Measurements from ENCODE around the gene KBTBD12. TPM values are rescaled to one million over a fixed set of nuclear protein-coding genes. Genes with fewer than 3 reads are reported as not detected.

KBTBD12 gene, protein sequence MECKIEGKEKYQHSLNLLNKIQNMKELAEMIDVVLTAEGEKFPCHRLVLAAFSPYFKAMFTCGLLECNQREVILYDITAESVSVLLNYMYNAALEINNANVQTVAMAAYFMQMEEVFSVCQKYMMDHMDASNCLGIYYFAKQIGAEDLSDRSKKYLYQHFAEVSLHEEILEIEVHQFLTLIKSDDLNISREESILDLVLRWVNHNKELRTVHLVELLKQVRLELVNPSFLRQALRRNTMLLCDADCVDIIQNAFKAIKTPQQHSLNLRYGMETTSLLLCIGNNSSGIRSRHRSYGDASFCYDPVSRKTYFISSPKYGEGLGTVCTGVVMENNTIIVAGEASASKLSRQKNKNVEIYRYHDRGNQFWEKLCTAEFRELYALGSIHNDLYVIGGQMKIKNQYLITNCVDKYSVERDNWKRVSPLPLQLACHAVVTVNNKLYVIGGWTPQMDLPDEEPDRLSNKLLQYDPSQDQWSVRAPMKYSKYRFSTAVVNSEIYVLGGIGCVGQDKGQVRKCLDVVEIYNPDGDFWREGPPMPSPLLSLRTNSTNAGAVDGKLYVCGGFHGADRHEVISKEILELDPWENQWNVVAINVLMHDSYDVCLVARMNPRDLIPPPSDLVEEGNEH
- 10 to 100 TPM; 24.3 to 47.1 (median 31.9) TPM for total RNA-seq
- 10 to 100 TPM; 13.2 to 13.7 TPM for polyA plus RNA-seq
- long read RNA-seq, donor 1, full-length matches to known transcripts = 17 of 53 reads
- long read RNA-seq, donor 1, partial matches to known transcripts = 2 of 53 reads
- long read RNA-seq, donor 1, other reads (novel, unspliced or antisense) = 34 of 53 reads
- long read RNA-seq, donor 2, full-length matches to known transcripts = 21 of 55 reads
- long read RNA-seq, donor 2, partial matches to known transcripts = 18 of 55 reads
- long read RNA-seq, donor 2, other reads (novel, unspliced or antisense) = 16 of 55 reads
- long read RNA-seq, donor 3, full-length matches to known transcripts = 23 of 65 reads
- long read RNA-seq, donor 3, partial matches to known transcripts = 27 of 65 reads
- long read RNA-seq, donor 3, other reads (novel, unspliced or antisense) = 15 of 65 reads

DNA sequence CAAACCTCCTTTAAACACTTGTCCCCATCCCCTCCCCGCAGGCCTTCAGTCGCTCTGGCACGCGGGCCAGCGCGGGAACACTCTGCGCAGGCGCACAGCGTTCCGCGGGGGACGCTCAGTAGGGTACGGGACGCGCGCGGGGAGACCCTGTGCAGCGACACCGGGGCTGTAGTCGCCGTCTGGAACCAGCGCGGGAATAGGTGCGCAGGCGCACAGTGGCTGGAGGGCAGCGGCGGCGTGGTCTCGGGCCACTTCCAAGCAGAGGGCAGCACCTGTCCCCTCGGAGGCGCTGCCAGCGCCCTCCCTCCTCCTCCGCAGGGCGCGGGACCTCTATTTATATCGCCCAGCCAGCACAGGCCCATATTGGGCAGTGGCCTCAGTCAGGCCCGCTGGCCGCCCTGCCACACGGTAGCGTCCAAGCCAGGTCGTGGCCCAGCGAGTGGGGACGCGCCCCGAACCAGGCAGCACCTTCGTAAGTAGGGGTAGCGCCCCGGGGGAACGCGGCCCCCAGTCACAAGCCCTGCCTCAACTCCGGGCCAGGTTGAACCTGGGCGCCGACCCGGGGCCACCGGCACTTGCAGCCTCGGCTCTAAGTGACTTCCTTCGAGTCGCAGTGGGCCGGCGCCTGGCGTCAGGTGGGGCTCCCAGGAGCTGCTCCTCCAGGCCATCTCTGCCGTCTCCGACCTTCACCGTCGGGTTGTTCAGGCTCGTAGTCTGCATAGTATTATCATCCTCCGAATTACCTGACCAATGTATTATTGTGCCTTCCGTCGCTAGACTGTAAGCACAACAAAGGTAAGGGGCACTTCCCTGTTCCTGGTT, at the start of gene KBTBD12:
Gene KBTBD12, plus strand, starts transcription at position 118 of the 822 bp plus-strand sequence. CDS start 7,830 bp downstream, outside the sequence.
- H3K36me3 ChIP-seq = no peaks in the 10 kb centered on the region
- peaks cover 0 to 39% (median 19%) of the 10 kb centered on the region in 12 donors for H3K4me1 ChIP-seq
- H3K27me3 ChIP-seq = peaks cover 0 to 19% (median 0%) of the 10 kb centered on the region in 9 donors
- TF ChIP-seq, protein P1, sequence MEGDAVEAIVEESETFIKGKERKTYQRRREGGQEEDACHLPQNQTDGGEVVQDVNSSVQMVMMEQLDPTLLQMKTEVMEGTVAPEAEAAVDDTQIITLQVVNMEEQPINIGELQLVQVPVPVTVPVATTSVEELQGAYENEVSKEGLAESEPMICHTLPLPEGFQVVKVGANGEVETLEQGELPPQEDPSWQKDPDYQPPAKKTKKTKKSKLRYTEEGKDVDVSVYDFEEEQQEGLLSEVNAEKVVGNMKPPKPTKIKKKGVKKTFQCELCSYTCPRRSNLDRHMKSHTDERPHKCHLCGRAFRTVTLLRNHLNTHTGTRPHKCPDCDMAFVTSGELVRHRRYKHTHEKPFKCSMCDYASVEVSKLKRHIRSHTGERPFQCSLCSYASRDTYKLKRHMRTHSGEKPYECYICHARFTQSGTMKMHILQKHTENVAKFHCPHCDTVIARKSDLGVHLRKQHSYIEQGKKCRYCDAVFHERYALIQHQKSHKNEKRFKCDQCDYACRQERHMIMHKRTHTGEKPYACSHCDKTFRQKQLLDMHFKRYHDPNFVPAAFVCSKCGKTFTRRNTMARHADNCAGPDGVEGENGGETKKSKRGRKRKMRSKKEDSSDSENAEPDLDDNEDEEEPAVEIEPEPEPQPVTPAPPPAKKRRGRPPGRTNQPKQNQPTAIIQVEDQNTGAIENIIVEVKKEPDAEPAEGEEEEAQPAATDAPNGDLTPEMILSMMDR (IDR thresholded peaks at IDR 0.05) = peak in 2 of 12 donors; percentile 24 to 28
- peak; percentile 12 to 46 for TF ChIP-seq POLR2A (IDR thresholded peaks at IDR 0.05)
- intact Hi-C loops (cut with DNase I) = loop anchor here in 4 of 10 donors (5.0 to 10.0 kb wide), 3 partner anchors 37 to 141 kb away; no protein-coding TSS in a partner anchor
- peaks cover 0 to 4% (median 0%) of the 10 kb centered on the region in 12 donors for H3K9me3 ChIP-seq
- H3K4me3 ChIP-seq = peak within 1 kb of the TSS; percentile 34 to 69 (median 54)
- DNase-seq = peak; percentile 70 to 84 (median 77)
- peak; percentile 82 to 95 (median 95) for ATAC-seq
- H3K27ac ChIP-seq = peak within 1 kb of the TSS; percentile 57 to 91 (median 82)
- 9 to 23% (median 11%) methylated on average over 35 to 69 of the region's 69 CpGs for WGBS, 4 donors

DNA sequence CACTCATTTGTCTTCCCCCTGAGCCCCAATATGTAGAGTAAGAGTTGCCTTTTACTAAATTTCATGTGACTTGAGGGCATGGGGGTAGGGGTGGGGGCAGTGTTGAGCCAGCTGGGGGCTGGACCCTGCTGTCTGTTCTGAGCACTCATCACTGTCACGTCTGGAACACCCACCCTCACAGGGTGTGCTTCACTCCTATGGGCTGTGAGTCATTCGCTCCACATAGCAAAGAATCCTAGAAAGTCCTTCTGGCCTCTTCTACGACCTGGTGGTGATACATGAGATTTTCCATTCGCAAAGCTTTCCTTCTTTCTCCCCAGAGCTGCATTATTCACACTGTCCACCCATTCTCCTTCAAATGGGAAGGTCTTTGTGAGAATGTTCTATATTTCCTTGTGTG, 49.1 kb upstream of the KBTBD12 start:
- ATAC-seq (no peak), DNase-seq (no peak)
- no peaks in the 10 kb centered on the region for H3K9me3 ChIP-seq
- no peaks in the 10 kb centered on the region for H3K27me3 ChIP-seq
- peaks cover 0 to 2% (median 0%) of the 10 kb centered on the region in 12 donors for H3K4me1 ChIP-seq
- no peak overlapping the region for H3K4me3 ChIP-seq
- H3K36me3 ChIP-seq = no peaks in the 10 kb centered on the region
- 75 to 84% (median 77%) methylated on average over 4 of the region's 4 CpGs for WGBS, 4 donors
- TF ChIP-seq, protein P1 (IDR thresholded peaks at IDR 0.05) = no peak
- TF ChIP-seq POLR2A (IDR thresholded peaks at IDR 0.05) = no peak
- intact Hi-C loops (cut with DNase I) = no loop called here
- no peak overlapping the region for H3K27ac ChIP-seq

DNA sequence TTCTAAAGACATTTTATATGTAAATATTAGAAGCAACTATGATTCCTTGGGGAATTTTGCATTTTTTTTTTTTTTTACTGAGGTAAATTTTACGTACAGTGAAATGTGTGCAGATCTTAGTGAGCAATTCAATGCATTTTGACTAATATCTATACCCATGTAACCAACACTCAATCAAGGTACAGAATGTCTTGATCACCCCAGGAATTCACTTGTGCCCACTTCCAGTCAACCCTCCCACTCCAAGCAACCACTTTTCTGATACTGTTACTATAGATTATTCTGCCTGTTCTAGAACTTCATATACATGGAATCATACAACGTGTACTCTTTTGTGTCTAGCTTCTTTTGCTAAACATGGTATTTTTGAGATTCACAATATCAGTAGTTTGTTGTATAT, 47.6 kb upstream of the KBTBD12 start:
- Histone ChIP-seq H3K4me3 (no peak overlapping the region), H3K4me1 (peaks cover 0 to 2% (median 0%) of the 10 kb centered on the region in 12 donors), H3K36me3 (no peaks in the 10 kb centered on the region), H3K27me3 (no peaks in the 10 kb centered on the region), H3K27ac (no peak overlapping the region), H3K9me3 (no peaks in the 10 kb centered on the region)
- intact Hi-C loops (cut with DNase I) = no loop called here
- no peak for ATAC-seq
- 92 to 97% (median 93%) methylated on average over 2 of the region's 2 CpGs for WGBS, 4 donors
- no peak for TF ChIP-seq POLR2A (IDR thresholded peaks at IDR 0.05)
- TF ChIP-seq, protein P1 (IDR thresholded peaks at IDR 0.05) = no peak
- DNase-seq = no peak

Data from heart left ventricle (tissue), 16 donors.